Measurements from ENCODE around the gene VAV2.

VAV2 gene

GRCh38 chr9:133791069-133791468, 201.1 kb downstream of the VAV2 start:
- DNase-seq: no peak

DNA sequence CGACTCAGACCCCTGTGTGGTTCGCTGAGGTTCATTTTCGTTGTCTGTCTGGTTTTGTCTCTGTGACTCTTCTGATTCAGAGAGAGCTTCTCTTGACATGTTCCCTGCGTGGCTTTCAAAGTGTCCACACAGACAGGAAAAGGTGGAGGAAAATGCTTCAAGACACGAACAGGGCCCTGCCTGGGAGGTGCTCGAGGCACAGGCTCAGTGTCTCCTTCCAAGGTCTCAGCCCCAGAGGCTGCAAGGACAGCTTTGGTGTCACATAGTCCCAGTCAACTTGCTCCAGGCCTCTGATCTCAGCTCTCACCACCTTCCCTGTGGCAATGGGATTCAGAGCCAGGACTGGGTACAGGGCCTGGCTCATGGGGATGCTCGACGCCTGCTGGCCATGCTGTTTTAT, 202.3 kb downstream of the VAV2 start:
- no peak for DNase-seq

- peak in 1 of 2 donors; percentile 5 for DNase-seq
Measured at GRCh38 chr9:133788819-133789717, 203.1 kb downstream of the VAV2 start.

DNA sequence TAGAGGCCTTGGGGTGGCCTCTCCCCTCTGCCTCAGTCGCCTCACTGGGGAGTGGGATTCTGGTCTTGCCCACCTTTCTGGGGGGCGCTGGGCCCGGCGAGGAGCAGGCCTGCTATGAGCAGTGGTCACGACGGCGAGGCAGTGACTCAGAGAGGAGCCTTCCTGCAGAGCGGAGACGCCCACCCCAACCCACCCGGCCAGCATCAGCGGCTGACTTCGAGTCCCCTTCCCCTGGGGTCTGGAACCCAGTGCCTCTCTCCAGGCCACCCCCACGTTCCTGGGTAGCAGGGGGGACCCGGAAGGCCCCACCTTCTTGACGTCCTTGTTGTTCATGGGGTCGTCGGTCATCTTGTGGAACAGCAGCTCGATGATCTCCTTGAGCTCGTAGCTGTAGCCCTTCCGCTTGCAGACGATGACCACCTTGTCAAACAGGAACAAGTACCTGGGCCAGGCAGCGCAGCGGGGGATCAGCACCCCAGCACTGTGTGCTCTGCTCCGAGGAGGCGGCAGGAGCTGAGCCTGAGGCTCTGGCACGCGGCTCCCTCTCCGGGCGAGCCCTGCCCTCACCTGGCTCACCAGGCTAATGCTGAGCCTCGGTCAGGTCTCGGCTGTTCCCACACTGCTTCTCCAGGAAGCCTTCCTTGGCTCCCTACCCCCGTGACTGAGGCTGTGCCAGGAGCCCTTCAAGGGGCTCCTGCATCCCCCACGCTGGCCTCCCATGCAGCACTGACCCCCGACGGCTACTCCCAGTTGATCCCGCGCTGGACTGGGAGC, 203.9 kb downstream of the VAV2 start:
- DNase-seq: no peak

GRCh38 chr9:133787754-133788025, 204.4 kb downstream of the VAV2 start:
- DNase-seq: peak in 1 of 2 donors; percentile 21

- peak in 1 of 2 donors; percentile 23 for DNase-seq
Measured at GRCh38 chr9:133786907-133787753, 205.0 kb downstream of the VAV2 start.

- DNase-seq: peak; percentile 19 to 33
Measured at GRCh38 chr9:133786371-133786753, 205.8 kb downstream of the VAV2 start.

DNA sequence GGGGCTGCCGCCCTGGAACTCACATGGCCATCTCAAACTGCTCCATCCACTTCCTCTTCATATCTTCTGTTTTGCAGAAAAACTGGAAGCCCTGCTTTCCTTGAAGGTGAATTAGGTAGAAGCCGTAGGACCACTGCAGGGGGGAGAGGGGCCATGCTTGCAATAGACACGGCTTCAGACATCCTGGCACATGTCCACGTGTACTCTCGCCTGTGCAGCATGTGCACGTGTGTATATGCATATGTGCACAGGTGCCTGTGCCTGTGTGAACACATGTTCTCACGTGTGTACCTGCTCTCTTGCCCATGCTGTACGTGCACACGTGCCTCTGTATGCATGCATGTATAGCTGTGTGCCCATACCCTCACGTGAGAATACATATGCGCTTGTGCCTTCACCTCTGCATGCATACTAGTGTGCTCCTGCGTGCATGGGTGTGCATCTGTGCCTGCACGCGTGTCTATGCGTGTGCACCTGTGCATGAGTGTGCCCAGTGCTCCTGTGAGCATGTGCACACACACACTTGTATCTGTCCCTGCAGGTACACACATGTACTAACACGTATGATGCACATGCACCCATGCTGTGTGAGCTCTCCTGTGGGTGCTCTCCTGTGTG, 206.3 kb downstream of the VAV2 start:
- DNase-seq: no peak

- DNase-seq: no peak
Measured at GRCh38 chr9:133784731-133785561, 207.2 kb downstream of the VAV2 start.

- DNase-seq: no peak
Measured at GRCh38 chr9:133783331-133783731, 208.8 kb downstream of the VAV2 start.

DNA sequence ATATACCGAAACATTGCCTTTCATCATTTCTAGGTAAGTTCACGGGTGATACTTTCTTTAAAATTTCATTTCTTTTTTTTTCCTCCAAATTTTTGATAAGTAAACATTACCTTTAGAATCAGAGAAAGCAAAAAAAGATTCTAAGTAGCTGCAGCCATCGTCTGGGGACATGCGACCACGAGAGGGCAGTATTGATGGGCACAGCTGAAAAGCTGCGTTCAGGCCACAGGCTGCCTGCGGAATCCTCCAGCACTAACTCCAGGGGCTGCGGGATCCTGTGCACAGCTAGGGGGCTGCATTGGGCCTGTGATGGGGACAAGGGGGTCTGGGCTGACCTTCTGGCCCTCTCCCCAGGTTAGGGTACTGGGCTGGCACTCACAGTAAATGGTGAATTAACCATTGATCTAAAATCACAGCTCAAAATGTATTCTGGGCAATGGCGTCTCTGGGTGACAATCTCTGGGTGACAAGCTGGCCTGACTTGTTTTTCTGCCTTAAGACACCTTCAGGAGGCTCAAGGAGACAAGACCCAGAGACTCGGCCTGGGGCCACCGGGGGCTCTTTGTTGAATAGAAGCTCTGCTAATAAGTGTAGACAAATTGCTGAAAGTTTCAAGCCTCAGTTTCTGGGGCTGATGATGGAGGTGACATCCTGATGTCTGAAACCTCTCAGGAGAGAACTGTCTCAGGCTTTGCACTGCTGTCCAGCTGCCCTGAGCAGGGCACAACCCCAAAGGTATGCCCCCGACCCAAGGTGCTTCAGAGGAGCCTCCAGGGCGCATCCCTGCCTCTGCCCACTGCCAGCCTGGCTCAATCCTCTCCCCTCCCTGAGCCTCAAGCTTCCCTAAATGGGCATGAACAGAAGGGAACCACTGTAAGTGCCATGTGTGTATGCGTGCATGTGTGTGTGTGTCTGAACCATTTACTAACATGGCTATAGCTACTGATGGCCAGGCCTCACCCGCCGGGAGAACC, 209.7 kb downstream of the VAV2 start:
- DNase-seq: peak; percentile 33 to 79

DNA sequence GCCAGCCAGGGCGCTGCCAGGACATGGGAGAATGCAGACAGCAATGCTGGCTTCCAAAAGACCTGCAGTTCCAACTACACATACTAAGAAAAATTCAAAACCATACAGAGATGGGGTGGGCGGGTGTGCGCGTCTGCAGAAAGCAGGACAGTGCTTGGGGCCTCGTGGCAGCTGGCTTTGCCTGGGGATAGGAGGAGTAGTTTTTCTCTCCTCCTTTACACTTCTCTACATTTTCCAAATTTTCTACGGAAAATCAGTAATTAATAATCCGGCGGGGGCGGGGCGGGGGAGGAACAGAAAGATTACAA, 210.3 kb downstream of the VAV2 start:
- DNase-seq: no peak

- DNase-seq: no peak
Measured at GRCh38 chr9:133780962-133781827, 210.9 kb downstream of the VAV2 start.

DNA sequence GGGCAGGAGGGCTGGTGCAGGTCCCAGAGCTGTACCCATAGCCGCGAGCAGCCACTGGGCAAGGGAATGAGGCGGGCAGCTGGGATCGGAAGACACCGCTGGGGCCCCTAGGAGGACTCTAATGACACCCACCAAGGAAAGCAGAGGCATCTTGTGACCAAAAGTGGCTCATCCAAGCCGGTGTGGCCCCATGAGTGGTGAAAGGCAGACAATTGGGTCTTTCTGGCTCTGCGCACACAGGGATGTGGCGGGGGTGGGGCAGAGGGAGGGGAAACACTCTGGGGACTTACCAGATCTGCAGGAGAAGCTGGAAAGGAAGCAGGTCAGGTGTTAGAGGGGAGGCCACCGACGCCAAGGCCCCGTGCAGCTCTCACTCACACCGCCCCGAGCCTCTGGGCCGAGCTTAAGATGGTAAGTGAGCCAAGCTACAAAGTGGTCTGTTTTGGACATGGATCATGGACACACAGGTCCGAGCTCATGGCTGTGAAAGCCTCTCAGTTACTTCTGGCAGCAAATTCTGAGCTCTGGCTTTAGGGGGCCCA, 211.6 kb downstream of the VAV2 start:
- no peak for DNase-seq

DNA sequence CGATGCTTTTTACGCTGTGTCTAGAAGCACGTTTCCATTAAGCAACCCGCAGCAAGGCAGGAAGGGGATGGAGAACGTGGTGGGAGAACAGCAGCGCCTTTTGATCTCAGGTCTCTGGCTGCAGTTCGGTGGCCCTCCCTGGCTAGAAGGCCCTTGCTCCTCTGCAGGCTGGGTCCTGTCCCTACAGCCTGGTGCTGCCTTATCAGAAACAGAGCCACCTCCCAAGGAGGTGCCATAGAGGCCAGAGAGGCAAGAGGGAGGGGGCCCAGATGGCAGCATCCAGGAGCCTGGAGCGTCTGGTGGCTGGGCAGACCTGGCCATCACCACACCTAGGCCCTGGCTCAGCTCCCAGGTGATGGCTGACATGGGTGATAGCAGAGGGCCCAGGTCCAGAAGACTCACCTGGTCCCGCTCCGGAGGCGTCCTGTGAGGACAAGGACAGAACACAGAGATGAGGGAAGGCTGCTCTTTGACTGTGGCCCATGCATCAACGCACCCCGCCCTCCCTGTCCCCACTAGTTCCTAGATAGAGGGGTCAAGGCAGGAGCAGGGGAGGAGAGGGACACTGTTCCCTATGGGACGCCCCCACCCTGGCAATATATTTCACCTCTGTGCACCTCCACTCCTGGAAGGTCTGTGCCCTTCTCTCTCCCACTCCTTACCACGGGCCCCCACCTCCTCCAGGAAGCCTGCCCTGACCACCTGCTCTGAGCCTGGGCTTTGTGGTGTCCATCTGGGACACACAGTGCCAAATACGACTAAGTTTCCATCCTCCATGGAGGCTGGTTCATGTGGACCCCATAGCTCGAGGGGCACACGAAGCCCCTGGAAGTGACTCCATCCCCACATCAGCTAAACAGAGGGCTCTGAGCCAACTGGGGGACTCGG, 212.4 kb downstream of the VAV2 start:
- no peak for DNase-seq

DNA sequence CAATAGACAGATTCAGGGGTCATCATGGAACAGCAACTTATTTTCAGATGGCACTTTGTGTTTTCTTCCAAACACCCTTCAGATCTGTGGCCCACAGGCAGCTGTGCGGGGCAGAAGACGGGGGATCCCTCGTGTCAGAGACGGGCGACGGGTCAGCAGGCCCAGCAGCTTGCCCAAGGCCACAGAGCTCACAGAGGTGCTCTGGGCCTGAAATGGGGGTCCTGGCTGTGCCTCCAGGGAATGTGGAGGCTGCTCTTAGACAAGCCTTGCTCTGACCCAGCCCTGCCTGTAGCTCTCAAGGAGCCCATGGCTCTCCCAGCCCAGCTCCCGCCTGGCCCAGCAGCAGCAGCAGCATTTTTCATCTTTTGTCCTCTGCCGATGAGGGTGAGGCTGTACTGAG, 213.0 kb downstream of the VAV2 start:
- no peak for DNase-seq

DNA sequence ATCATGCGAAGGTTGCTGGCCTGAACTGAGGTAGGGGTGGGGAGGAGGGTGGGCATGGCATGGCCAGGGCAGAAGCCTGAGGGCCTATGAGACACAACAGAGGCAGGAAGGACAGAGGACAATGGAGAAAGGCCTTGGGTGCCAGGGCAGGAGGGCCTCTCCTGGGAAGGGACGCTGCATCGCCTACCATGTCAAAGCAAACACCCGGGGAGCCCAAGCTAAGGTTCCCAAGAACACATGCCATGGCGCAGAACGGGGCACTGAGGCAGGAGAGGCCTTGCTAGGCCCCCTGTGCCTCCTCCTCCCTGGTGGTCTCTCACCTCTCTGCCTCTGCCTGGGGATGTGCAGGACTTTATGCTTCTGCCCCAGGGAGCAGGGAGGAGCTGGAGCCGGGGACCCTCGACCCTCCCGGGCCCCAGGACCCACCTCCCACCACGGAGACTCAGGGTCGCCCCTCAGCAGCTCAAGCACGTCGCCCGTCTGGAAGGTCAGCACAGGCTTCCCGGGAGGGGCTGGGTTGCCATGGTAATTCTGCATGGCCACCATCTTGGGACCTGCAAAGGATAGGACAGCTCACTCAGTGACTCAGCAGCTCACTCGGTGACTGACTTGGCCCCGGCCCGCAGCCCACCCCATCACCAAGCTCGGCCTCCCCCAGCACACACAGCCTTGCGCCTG, 213.6 kb downstream of the VAV2 start:
- no peak for DNase-seq

DNA sequence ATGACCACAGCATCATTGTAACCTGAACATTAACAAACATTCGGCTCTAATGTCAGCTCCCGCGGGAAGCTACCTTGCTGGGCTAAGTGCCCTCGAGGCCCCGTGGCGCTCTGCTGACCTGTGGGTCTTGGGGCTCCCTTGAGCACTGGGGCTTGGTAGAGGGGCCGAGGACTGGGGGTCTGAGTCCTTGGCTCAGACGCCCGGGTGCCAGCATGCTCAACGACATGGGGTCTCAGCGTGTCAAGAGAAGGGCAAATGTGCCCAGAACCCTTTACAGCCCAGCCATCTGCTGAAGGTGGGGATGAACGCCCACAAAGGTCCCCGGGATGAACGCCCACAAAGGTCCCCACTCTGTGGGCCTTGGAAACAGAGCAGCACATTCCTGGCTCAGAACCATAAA, 214.3 kb downstream of the VAV2 start:
- DNase-seq: no peak
